ENCODE data around the gene C1orf53. TPM values are rescaled to one million over a fixed set of nuclear protein-coding genes. Genes with fewer than 3 reads are reported as not detected.

Gene C1orf53
- polyA plus RNA-seq, 1 of the 3 experiments (the other 2 are of a cell fraction), result 24.9 TPM

DNA sequence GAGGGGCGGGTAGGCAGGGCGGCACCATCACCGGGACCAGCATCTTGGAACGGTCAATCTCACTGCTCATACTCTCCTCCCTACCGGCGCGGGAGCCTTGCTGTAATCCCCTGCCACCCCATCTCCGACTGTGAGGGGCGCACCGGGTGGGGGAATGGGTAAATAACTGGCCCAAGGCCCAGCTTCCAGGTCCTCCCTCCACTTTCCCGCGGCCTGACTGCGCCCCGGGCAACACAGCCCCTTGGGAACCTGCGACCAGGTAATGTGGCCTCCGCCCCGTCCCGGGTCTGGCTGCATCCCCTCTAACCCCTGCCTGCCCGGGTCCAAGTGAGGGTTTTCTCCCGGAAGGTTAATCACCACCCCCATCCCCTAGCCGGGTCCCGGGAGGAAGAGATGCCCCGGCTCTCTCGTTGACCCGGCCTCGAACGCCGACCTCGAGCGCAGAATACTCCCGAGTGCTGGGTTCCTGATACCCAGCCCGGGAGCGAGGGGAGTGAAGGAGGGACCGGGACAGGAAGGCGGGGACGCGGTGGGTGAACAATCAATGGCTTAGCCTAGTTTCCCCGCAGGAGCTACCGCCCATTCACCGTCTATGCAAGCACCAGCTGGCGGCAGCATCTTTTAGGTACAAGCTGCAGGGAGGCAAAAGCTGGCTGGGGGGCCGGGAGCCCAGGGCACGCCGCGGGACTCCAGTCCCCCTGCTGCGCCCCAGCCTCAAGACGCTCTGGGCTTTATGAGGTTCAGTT, 8.9 kb downstream of the C1orf53 start (continued):
- TF ChIP-seq, protein P1, sequence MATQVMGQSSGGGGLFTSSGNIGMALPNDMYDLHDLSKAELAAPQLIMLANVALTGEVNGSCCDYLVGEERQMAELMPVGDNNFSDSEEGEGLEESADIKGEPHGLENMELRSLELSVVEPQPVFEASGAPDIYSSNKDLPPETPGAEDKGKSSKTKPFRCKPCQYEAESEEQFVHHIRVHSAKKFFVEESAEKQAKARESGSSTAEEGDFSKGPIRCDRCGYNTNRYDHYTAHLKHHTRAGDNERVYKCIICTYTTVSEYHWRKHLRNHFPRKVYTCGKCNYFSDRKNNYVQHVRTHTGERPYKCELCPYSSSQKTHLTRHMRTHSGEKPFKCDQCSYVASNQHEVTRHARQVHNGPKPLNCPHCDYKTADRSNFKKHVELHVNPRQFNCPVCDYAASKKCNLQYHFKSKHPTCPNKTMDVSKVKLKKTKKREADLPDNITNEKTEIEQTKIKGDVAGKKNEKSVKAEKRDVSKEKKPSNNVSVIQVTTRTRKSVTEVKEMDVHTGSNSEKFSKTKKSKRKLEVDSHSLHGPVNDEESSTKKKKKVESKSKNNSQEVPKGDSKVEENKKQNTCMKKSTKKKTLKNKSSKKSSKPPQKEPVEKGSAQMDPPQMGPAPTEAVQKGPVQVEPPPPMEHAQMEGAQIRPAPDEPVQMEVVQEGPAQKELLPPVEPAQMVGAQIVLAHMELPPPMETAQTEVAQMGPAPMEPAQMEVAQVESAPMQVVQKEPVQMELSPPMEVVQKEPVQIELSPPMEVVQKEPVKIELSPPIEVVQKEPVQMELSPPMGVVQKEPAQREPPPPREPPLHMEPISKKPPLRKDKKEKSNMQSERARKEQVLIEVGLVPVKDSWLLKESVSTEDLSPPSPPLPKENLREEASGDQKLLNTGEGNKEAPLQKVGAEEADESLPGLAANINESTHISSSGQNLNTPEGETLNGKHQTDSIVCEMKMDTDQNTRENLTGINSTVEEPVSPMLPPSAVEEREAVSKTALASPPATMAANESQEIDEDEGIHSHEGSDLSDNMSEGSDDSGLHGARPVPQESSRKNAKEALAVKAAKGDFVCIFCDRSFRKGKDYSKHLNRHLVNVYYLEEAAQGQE (IDR thresholded peaks at IDR 0.05; ENCODE audit: low read depth, low read length), result no peak
- TF ChIP-seq MEF2A (IDR thresholded peaks at IDR 0.05; ENCODE audit: borderline replicate concordance, low read depth), result no peak

DNA sequence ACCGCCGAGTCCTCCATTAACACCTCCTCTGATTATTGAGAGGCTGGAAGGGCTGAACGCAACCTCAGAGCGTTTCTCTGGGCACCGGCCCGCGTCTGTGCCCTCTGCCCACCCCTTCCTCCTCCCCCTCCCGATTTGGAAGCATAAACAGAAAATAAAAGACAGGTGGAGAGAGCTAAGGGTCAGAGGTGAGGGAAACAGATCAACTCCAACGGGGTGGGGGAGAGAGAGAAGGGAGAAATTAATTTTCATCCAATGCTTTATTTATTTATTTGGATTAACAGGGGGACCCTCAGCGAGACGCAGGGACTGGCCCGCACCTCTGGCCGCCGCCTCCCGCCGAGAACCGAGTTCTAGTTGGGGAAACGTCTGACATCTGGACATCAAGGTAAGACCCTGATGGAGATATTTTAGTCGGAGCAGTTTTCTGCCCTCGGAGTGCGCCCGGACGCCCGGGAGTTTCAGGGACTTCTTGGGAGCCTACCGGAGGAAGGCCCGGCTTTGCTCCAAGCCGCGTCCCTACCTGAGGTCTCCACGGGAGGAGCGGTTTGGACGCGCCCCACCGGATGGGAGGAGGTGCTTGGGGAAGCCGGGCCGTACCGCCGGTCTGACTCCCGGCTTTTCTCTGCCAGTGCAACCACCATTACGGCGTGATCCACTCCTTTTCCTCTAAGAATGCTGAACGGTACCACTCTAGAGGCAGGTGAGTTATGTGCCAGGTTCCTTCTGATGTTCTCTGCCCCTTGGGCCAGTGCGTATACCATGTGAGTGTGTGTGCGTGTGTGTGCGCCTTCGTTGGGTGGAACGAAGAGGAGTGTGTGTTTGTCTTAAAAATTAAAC, 9.6 kb downstream of the C1orf53 start:
- Histone ChIP-seq H3K9me3 (no peaks in the 10 kb centered on the region), H4K20me1 (ENCODE audit: insufficient read depth) (no peaks in the 10 kb centered on the region), H3K27me3 (ENCODE audit: insufficient read depth) (no peaks in the 10 kb centered on the region), H3K4me1 (ENCODE audit: control insufficient read depth in 1 of 2, insufficient read depth in 2 of 2, low read depth in 1 of 2, low read length in 1 of 2) (peaks cover 0 to 25% of the 10 kb centered on the region in 2 experiments; a peak in 2 of 4 replicates), H3F3A (replicated peaks; ENCODE audit: insufficient read depth) (peaks cover 6% of the 10 kb centered on the region), H3K79me2 (ENCODE audit: insufficient read depth) (no peaks in the 10 kb centered on the region), H3K4me2 (peak overlapping the region; percentile 65), H3K27ac (ENCODE audit: low read depth in 2 of 2, low read length in 1 of 2) (no peak overlapping the region), H3K9me2 (no peaks in the 10 kb centered on the region), H3K9ac (no peak overlapping the region), H2AFZ (ENCODE audit: low read depth) (peak overlapping the region; percentile 87), H3K4me3 (ENCODE audit: low read depth in 2 of 2, low read length in 1 of 2) (peak overlapping the region; percentile 38 to 53; a peak in 3 of 4 replicates), H3K36me3 (replicated peaks in 1 of 2; ENCODE audit: control insufficient read depth in 1 of 2, insufficient read depth in 2 of 2, low read length in 1 of 2) (no peaks in the 10 kb centered on the region)
- TF ChIP-seq EZH2phosphoT487 (IDR thresholded peaks at IDR 0.05; ENCODE audit: borderline replicate concordance, low read depth), result no peak
- TF ChIP-seq CHD2 (IDR thresholded peaks at IDR 0.05; ENCODE audit: low read length, partially characterized antibody), result no peak
- TF ChIP-seq TAF1 (IDR thresholded peaks at IDR 0.05; ENCODE audit: borderline replicate concordance, low read depth, low read length), result no peak
- TF ChIP-seq, protein P2, sequence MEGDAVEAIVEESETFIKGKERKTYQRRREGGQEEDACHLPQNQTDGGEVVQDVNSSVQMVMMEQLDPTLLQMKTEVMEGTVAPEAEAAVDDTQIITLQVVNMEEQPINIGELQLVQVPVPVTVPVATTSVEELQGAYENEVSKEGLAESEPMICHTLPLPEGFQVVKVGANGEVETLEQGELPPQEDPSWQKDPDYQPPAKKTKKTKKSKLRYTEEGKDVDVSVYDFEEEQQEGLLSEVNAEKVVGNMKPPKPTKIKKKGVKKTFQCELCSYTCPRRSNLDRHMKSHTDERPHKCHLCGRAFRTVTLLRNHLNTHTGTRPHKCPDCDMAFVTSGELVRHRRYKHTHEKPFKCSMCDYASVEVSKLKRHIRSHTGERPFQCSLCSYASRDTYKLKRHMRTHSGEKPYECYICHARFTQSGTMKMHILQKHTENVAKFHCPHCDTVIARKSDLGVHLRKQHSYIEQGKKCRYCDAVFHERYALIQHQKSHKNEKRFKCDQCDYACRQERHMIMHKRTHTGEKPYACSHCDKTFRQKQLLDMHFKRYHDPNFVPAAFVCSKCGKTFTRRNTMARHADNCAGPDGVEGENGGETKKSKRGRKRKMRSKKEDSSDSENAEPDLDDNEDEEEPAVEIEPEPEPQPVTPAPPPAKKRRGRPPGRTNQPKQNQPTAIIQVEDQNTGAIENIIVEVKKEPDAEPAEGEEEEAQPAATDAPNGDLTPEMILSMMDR (IDR thresholded peaks at IDR 0.05), result no peak
- TF ChIP-seq RFX5 (IDR thresholded peaks at IDR 0.05; ENCODE audit: low read length), result no peak
- TF ChIP-seq ELF1 (IDR thresholded peaks at IDR 0.05), result no peak
- no peak for TF ChIP-seq GABPA (IDR thresholded peaks at IDR 0.05; ENCODE audit: low read depth)
- TF ChIP-seq NRF1 (IDR thresholded peaks at IDR 0.05; ENCODE audit: low read depth, low read length), result no peak
- no peak for TF ChIP-seq SIN3A (IDR thresholded peaks at IDR 0.05; ENCODE audit: borderline replicate concordance, low read depth, low read length)
- TF ChIP-seq RAD21 (IDR thresholded peaks at IDR 0.05; ENCODE audit: low read length), result no peak
- no peak for TF ChIP-seq FOSL2 (IDR thresholded peaks at IDR 0.05; ENCODE audit: borderline replicate concordance, low read depth)
- TF ChIP-seq, protein P3, sequence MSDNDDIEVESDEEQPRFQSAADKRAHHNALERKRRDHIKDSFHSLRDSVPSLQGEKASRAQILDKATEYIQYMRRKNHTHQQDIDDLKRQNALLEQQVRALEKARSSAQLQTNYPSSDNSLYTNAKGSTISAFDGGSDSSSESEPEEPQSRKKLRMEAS (IDR thresholded peaks at IDR 0.05; ENCODE audit: low read depth), result no peak
- no peak for TF ChIP-seq EP300 (IDR thresholded peaks at IDR 0.05; ENCODE audit: borderline replicate concordance in 1 of 2, low read depth in 1 of 2, low read length in 1 of 2)
- TF ChIP-seq TCF12 (IDR thresholded peaks at IDR 0.05), result no peak
- no peak for TF ChIP-seq FOXM1 (IDR thresholded peaks at IDR 0.05; ENCODE audit: low read depth)
- TF ChIP-seq, protein P4, sequence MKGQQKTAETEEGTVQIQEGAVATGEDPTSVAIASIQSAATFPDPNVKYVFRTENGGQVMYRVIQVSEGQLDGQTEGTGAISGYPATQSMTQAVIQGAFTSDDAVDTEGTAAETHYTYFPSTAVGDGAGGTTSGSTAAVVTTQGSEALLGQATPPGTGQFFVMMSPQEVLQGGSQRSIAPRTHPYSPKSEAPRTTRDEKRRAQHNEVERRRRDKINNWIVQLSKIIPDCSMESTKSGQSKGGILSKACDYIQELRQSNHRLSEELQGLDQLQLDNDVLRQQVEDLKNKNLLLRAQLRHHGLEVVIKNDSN (IDR thresholded peaks at IDR 0.05; ENCODE audit: borderline replicate concordance, low read depth), result no peak
- TF ChIP-seq NFIC (IDR thresholded peaks at IDR 0.05; ENCODE audit: borderline replicate concordance), result no peak
- TF ChIP-seq TEAD4 (IDR thresholded peaks at IDR 0.05; ENCODE audit: borderline replicate concordance, insufficient read depth), result no peak
- no peak for TF ChIP-seq MEF2A (IDR thresholded peaks at IDR 0.05; ENCODE audit: borderline replicate concordance, low read depth)
- ChIA-PET CTCF (interaction anchor here (0.9 to 1.7 kb wide), 4 partner anchors 9 to 297 kb away, joined by 3 to 5 read pairs (median 4); no protein-coding TSS in a partner anchor), POLR2A (interaction anchor here (1.0 kb wide), 1 partner anchor 9 kb away, joined by 3 read pairs; the partner anchor contains the start of gene C1orf53)
- WGBS (ENCODE audit: low lambda C conversion rate), result 41% methylated on average over 36 of the region's 46 CpGs
- peak; percentile 19 for DNase-seq
